LNCaP clone FGC (cell line): Measurements from ENCODE around the gene PLA2G15.

Experiments used
- DNase-seq: peaks from one replicate; pipeline ENCODE4 v3.0.0-alpha.2; 2011; ENCODE audit warnings: low read depth
- H3K4me3 ChIP-seq: 2 replicates; pipeline ENCODE4 v1.5.1; 2011; ENCODE audit warnings: mild to moderate bottlenecking, low read depth, low read length, control low read depth
- CTCF ChIP-seq: IDR thresholded peaks from 2 replicates; pipeline ENCODE4 v1.5.1; 2012; ENCODE audit warnings: mild to moderate bottlenecking; ENCODE audit not compliant: control insufficient read depth, insufficient read depth; ENCODE audit errors: extremely low read depth

The PLA2G15 gene

GRCh38 chr16:68267612-68268405 lies 22.6 kb downstream of the PLA2G15 start:
- no peak overlapping the region for H3K4me3 ChIP-seq
- no peak for TF ChIP-seq CTCF
- DNase-seq: no peak

- no peak for DNase-seq
- H3K4me3 ChIP-seq: no peak overlapping the region
- TF ChIP-seq CTCF: no peak
Measured at GRCh38 chr16:68269793-68270192, 24.6 kb downstream of the PLA2G15 start.

- TF ChIP-seq CTCF: no peak
- DNase-seq: no peak
- H3K4me3 ChIP-seq: no peak overlapping the region
Measured at GRCh38 chr16:68270353-68270752, 25.2 kb downstream of the PLA2G15 start.

GRCh38 chr16:68272507-68273209 lies 27.5 kb downstream of the PLA2G15 start:
- no peak for DNase-seq
- no peak overlapping the region for H3K4me3 ChIP-seq
- TF ChIP-seq CTCF: no peak

GRCh38 chr16:68273459-68273858 lies 28.3 kb downstream of the PLA2G15 start:
- no peak for DNase-seq
- H3K4me3 ChIP-seq: no peak overlapping the region
- TF ChIP-seq CTCF: no peak

GRCh38 chr16:68273896-68274295 lies 28.7 kb downstream of the PLA2G15 start:
- TF ChIP-seq CTCF: no peak
- no peak for DNase-seq
- no peak overlapping the region for H3K4me3 ChIP-seq
